ENCODE measurements around the gene OSTF1. TPM values are rescaled to one million over a fixed set of nuclear protein-coding genes. Genes with fewer than 3 reads are reported as not detected.

The OSTF1 gene
- polyA plus RNA-seq, 4 donors, result 26.4 to 30.6 (median 29.3) TPM

Other genes starting within 250 kb of the OSTF1 start
- 1 to 10 TPM in 3 of 4 donors, under 1 TPM in 1; 0.69 to 1.7 (median 1.2) TPM for gene TRPM6, start 200.6 kb upstream of the OSTF1 start, polyA plus RNA-seq (ENCODE audit: insufficient read length in 4 of 4)
- gene C9orf40, start 135.6 kb upstream of the OSTF1 start, polyA plus RNA-seq (ENCODE audit: insufficient read length in 4 of 4), result 1 to 10 TPM; 7.0 to 8.2 (median 7.2) TPM
- gene CARNMT1, start 60.2 kb upstream of the OSTF1 start, polyA plus RNA-seq (ENCODE audit: insufficient read length in 4 of 4), result 10 to 100 TPM; 17.4 to 24.5 (median 23.1) TPM
- gene NMRK1, start 359 bp upstream of the OSTF1 start, polyA plus RNA-seq (ENCODE audit: insufficient read length in 4 of 4), result 10 to 100 TPM; 14.2 to 35.4 (median 24.3) TPM